ENCODE measurements around the gene WDR54. TPM values are rescaled to one million over a fixed set of nuclear protein-coding genes. Genes with fewer than 3 reads are reported as not detected.

WDR54 gene
- total and polyA plus RNA-seq, 7 donors: 3.0 to 13.6 (median 8.0) TPM

DNA sequence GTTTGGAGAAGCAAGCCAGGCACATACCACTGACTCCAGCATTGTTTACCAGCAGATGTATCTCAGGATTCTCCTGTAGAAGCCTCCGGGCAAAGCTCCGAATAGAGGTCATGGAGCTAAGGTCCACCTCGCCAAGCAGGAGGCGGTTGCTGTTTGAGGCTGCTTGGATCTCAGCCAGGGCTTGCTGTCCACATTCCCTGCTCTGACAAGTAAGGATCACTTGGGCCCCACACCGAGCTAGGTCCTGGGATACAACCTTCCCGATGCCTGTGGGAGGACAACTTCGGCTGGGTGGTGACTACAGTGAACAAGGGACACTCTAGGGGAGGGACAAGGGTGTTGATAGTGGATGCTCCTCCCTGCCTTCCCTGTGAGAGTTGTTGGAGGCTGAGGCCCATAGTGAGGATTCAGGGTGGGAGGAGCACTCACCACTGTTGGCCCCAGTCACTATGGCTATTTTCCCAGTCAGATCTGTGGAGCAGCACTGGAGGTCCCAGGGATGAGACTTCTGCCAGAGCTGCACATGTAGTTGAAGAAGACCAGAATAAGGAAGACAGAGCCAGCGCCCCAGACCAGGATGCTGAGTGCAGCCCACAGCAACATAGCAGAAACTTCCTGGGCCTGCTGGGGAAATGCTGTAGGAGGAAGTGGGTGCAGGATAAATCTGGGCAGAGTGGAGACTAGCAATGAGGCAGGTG is 8.4 kb upstream of the WDR54 start:
- no peaks in the 10 kb centered on the region for H3K9me3 ChIP-seq
- intact Hi-C loops (cut with DNase I): no loop called here
- TF ChIP-seq EP300 (IDR thresholded peaks at IDR 0.05) (no peak), POLR2A (IDR thresholded peaks at IDR 0.05) (no peak), POLR2AphosphoS5 (IDR thresholded peaks at IDR 0.05) (no peak)
- TF ChIP-seq, protein P1, sequence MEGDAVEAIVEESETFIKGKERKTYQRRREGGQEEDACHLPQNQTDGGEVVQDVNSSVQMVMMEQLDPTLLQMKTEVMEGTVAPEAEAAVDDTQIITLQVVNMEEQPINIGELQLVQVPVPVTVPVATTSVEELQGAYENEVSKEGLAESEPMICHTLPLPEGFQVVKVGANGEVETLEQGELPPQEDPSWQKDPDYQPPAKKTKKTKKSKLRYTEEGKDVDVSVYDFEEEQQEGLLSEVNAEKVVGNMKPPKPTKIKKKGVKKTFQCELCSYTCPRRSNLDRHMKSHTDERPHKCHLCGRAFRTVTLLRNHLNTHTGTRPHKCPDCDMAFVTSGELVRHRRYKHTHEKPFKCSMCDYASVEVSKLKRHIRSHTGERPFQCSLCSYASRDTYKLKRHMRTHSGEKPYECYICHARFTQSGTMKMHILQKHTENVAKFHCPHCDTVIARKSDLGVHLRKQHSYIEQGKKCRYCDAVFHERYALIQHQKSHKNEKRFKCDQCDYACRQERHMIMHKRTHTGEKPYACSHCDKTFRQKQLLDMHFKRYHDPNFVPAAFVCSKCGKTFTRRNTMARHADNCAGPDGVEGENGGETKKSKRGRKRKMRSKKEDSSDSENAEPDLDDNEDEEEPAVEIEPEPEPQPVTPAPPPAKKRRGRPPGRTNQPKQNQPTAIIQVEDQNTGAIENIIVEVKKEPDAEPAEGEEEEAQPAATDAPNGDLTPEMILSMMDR (IDR thresholded peaks at IDR 0.05): no peak
- H3K27me3 ChIP-seq: no peaks in the 10 kb centered on the region
- no peak overlapping the region for H3K4me3 ChIP-seq
- no peak overlapping the region for H3K27ac ChIP-seq
- no peak for DNase-seq
- peaks cover 0 to 20% (median 19%) of the 10 kb centered on the region in 4 donors for H3K4me1 ChIP-seq
- 36 to 65% methylated on average over 8 of the region's 8 CpGs for WGBS, 2 donors
- H3K36me3 ChIP-seq: no peaks in the 10 kb centered on the region

DNA sequence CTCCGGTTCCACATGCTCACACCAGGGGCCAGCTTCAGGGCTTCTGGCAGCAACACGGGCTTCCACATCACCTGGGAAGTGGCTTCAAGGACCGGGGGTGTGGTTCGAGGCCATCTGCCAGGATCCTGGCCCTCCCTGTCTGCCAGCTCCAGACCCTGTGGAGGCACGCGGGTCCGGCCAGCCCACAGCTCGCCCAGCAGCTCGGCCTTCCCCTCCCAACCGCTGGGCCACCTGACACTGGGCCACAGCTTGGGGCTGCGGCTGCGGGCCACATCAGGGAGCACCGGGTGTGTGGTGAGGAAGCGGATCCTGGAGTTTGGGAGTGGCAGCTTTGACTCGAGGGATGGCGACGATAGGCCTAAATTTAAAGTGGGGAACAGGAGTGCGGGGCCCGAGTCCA is 7.1 kb upstream of the WDR54 start:
- Histone ChIP-seq H3K27me3 (no peaks in the 10 kb centered on the region), H3K36me3 (no peaks in the 10 kb centered on the region), H3K9me3 (no peaks in the 10 kb centered on the region)

DNA sequence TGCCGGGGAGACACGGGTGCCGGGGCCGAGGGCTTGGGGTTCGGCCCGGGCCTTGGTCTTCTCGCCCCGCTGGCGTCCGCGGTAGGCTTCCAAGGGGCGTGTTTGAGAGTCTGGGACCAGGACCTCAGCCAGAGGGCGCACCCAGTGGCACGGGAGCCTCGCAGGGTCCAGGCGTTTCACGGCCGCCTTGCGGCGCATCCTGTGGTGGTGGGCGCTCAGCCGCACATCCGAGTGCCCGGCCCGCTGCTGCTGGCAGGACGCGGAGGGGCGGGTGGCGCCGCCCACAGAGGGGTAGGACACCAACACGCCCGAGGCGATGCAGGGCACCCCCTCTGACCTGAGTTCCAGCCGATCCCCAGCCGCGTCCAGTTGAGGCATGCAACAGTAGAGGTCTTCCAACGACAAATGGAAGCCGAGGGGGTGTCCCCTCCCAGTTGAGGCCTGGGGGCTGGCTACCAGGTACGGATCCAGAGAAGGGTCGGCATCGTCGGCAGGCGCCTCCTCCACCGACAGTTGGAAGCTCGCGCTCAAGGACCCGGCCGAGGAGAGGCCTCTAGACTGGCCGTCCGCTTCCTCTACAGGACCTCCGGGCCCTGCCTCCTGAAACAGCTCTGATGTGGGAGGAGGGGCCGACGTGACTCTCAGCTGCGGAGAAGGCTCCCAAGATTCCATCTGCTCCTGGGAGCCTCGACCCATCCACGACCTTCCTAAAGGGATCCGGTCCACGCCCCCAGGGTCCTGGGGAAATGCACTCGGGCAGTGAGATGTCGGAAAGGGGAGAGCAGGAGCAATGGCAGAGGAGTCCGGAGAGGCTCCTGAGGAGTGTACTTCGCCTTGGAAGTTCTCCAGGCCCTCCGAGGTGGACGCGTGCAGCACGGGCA is 6.4 kb upstream of the WDR54 start:
- peak; percentile 84 for DNase-seq
- Histone ChIP-seq H3K4me3 (peak overlapping the region; percentile 44 to 72 (median 58)), H3K36me3 (no peaks in the 10 kb centered on the region), H3K9me3 (no peaks in the 10 kb centered on the region), H3K27ac (peak overlapping the region; percentile 43 to 73 (median 62)), H3K27me3 (no peaks in the 10 kb centered on the region), H3K4me1 (peaks cover 0 to 23% (median 20%) of the 10 kb centered on the region in 4 donors)
- TF ChIP-seq POLR2AphosphoS5 (IDR thresholded peaks at IDR 0.05) (peak in 2 of 4 donors; percentile 24 to 39), EP300 (IDR thresholded peaks at IDR 0.05) (no peak), POLR2A (IDR thresholded peaks at IDR 0.05) (no peak)
- TF ChIP-seq, protein P1 (IDR thresholded peaks at IDR 0.05): peak; percentile 6 to 43 (median 21)
- 13 to 37% methylated on average over 66 of the region's 66 CpGs for WGBS, 2 donors
- intact Hi-C loops (cut with DNase I): no loop called here

More for the DNA sequence above, 7.1 kb upstream of the WDR54 start:
- no peak for TF ChIP-seq POLR2A (IDR thresholded peaks at IDR 0.05)
- no peak for TF ChIP-seq EP300 (IDR thresholded peaks at IDR 0.05)
- TF ChIP-seq POLR2AphosphoS5 (IDR thresholded peaks at IDR 0.05): no peak
- TF ChIP-seq, protein P1 (IDR thresholded peaks at IDR 0.05): no peak
- intact Hi-C loops (cut with DNase I): no loop called here
- Histone ChIP-seq H3K4me3 (peak overlapping the region; percentile 44 to 72 (median 58)), H3K27ac (peak overlapping the region; percentile 43 to 73 (median 62)), H3K4me1 (peaks cover 0 to 23% (median 20%) of the 10 kb centered on the region in 4 donors)
- DNase-seq: no peak
- WGBS, 2 donors: 70 to 75% methylated on average over 19 of the region's 19 CpGs

GRCh38 chr2:74415762-74416395 is 5.7 kb upstream of the WDR54 start:
- WGBS, 2 donors: 66 to 73% methylated on average over 35 of the region's 35 CpGs
- no peak for DNase-seq

More at GRCh38 chr2:74415762-74416395, 5.7 kb upstream of the WDR54 start:
- Histone ChIP-seq H3K9me3 (no peaks in the 10 kb centered on the region), H3K36me3 (no peaks in the 10 kb centered on the region), H3K4me1 (peaks cover 0 to 25% (median 21%) of the 10 kb centered on the region in 4 donors), H3K27ac (peak overlapping the region in 3 of 4 donors; percentile 43 to 73 (median 65)), H3K4me3 (peak overlapping the region; percentile 44 to 72 (median 58)), H3K27me3 (no peaks in the 10 kb centered on the region)
- intact Hi-C loops (cut with DNase I): no loop called here
- TF ChIP-seq POLR2AphosphoS5 (IDR thresholded peaks at IDR 0.05): no peak
- TF ChIP-seq POLR2A (IDR thresholded peaks at IDR 0.05): no peak
- no peak for TF ChIP-seq EP300 (IDR thresholded peaks at IDR 0.05)
- TF ChIP-seq, protein P1 (IDR thresholded peaks at IDR 0.05): no peak

All from sigmoid colon (tissue), 7 donors.